ENCODE data around the gene TATDN2. TPM values are rescaled to one million over a fixed set of nuclear protein-coding genes. Genes with fewer than 3 reads are reported as not detected.

The TATDN2 gene
- total RNA-seq, 1 donor from 2014 or later, result 95.6 TPM

DNA sequence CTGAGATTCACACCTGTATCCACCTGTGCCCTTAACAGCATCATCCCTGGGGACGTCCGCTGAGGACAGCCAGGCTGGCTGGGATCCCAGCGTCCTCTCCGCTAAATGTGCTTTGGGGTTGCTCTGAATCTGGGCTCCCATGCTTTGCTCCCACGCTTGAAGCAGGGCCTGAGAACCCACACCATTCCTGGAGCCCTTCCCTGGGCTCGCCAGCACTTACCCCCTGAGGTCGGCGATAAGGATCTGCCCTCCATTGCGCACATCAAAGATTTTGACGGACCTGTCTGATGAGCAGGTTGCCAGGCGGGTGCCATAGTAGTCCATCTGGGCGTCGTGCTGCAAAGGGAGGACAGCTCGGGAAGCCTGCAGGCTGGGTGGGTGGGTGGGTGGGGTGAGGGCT lies 66.8 kb downstream of the TATDN2 start:
- intact Hi-C loops (cut with micrococcal nuclease), result no loop called here

DNA sequence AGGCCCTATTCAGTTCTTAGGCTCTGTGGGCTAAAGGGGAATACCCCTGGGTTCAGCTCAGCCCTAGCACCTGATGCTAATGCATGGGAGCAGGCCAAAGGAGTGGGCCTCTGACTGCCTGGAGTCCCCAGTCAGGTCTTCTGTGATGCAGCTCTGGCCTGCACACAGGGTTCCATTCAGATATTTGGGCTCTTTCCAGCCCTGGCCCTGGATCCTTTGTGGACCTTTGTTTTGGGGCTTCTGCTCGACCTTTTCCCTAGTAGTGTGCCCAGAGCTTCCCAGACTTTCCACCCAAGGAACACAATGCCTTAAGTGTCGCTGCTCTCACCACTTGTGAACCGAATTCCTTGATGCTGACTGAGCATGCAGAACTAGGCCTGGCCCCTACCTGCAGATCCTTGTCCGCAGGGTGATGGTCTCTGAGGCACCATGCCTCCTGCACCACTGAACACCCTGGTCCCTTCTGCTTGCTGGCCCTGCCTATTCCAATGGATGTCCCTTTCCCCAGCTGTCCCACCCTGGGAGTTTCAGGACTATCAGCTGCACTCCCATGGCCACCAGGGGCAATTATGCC lies 67.6 kb downstream of the TATDN2 start:
- intact Hi-C loops (cut with micrococcal nuclease), result no loop called here

DNA sequence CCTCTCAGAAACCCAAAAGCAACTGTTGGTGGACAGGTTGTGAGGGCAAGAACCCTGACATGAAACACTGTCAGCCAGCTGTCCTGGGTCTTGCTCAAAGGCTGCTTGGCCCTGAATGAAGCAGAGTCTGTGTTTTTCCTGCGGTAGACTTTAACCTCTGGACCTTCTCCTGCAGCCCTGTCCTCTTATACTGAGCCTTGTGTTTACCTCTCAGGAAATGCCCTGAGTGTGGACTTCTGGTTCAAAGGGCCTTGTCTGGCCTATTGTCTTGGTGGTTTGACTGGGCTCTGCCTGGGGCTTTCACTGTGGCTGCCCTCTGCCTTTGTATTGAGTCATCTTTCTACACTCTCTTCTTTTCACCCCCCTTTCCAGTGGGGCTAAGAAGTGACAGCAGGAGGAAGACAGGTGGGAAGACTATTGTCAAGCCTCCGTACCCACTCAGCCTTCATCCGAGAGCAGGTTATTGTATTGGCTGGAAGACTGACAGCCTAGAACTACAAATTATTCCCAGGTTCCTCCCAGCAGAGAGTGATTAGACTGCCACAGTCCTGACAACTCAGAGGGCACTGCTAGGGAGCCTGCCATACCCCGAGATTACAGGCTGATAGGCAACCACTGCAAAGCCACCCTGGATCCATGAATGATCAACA lies 69.2 kb downstream of the TATDN2 start:
- intact Hi-C loops (cut with micrococcal nuclease), result no loop called here

DNA sequence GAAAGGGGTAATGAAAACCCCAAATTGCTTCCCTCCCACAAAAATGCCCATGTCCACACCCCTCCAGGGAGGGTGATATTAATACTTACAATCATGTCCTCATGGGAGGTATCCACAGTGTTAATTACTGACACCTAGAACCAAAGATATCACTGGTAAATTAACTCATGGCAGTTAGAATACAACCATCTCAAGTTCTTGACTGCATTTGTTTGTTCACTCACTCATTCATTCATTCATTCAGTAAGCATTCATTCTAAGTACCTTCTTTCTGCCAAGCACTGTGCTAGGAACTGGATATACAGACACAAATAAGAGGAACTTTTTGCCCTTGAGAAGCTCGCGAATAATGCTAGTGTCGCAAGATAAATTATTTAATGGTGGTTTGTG lies 69.7 kb downstream of the TATDN2 start:
- intact Hi-C loops (cut with micrococcal nuclease), result no loop called here

DNA sequence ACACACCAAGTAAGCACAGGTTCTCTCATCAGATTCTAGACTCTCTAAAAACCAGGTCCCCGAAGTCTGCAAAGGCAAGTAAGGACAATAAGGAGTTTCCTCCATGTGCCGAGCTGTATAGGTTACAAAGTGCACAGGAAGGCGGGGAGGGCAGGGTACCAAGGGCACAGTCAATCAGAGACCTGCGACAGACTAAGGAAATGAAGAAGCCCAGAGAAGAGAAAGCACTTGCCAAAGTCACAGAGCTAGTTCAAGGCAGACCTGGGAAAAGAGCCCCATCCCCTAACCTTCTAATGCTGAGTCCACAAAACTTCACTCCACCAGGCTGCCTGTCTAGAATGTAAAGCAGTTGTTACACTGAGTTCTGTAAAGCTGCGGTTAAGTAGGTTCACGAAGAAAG lies 71.0 kb downstream of the TATDN2 start:
- intact Hi-C loops (cut with micrococcal nuclease), result no loop called here

DNA sequence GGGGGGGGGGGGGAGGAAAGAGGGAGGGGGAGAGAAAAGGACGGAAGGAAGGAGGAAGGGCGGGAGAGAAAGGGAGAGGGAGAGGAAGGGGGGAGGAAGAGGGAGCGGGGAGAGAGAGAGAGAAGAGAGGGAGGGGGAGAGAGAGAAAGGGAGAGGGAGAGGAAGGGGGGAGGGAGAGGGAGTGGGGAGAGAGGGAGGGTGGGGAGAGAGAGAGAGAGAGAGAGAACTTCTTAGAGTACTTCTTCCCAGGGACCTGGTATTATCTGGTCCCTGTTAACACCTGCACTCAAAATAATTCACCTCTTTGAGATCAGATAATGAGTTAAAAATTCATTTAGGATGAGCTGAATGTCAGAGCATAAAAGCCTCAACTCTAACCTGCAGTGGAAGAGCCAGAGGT lies 71.5 kb downstream of the TATDN2 start:
- intact Hi-C loops (cut with micrococcal nuclease), result loop anchor here (5.0 kb wide), 2 partner anchors 568 to 818 kb away; no protein-coding TSS in a partner anchor

DNA sequence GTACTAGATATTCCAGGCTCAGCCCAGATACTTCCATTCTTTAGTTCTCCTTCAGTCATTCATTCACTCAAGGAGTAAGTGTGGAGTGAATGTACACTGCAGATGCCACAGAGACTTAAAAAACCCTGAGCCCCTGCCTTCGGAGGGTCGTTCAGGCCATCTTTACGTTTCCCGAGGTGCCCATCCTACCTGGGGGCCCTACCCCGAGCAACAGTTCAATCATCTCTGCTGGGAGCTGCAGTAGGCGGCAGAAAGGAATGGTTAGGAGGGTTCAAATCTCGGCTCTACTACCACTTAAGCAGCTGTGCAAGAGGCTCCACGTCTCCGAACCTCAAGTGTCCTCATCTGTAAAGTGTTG lies 72.0 kb downstream of the TATDN2 start:
- intact Hi-C loops (cut with micrococcal nuclease), result loop anchor here (5.0 kb wide), 2 partner anchors 568 to 818 kb away; no protein-coding TSS in a partner anchor

DNA sequence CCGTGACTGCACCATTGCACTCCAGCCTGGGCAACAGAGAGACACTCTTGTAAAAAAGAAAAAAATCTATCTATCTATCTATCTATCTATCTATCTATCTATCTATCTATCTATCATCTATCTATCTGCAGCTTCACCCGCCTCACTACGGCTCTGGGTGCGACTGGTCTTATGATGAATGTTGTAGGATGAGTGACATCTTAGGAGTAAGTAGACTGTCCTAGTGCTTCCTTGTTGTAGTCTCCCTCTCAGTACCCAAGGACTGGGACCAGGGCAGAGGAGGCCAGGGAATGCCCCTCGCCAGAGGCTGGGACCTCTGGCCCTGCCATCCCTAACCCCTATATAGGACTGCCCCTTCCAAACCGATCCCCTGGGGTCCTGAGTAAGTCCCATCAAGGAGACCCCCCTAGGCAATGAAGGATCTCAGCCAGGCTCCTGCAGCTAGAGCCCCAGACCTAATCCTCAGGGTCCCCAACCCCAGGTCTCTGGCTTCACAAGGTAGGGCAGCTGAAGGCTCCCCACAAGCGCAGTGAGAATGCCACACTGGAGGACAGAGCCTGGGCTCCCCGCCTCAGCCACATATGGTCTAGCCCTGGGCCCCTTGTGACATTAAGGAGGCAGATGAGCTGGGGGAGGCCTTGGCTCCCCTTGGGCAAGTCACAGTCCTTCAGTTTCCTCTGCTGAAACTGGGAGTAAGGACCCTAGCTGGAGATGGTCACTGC lies 73.5 kb downstream of the TATDN2 start:
- intact Hi-C loops (cut with micrococcal nuclease), result loop anchor here (1.0 to 5.0 kb wide), 15 partner anchors 57 to 819 kb away; partner anchors contain the start of genes ARPC4, BRK1, BRPF1 and CRELD1

DNA sequence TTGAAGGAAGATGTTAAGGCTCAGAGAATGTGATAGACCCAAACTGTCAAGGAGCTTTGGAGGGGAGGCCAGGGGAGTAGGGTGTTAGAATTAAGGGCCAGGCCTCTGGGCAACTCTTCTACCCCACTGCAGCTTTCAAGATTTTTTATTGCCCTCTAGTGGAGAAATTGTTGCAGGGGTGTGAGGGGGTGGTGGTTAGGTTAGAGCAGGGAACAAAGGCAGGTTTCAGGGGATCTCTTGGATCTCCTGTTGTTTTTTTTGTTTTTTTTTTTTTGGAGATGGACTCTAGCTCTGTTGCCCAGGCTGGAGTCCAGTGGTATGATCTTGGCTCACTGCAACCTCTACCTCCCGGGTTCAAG lies 74.1 kb downstream of the TATDN2 start:
- intact Hi-C loops (cut with micrococcal nuclease), result loop anchor here (5.0 kb wide), 2 partner anchors 570 to 820 kb away; no protein-coding TSS in a partner anchor

DNA sequence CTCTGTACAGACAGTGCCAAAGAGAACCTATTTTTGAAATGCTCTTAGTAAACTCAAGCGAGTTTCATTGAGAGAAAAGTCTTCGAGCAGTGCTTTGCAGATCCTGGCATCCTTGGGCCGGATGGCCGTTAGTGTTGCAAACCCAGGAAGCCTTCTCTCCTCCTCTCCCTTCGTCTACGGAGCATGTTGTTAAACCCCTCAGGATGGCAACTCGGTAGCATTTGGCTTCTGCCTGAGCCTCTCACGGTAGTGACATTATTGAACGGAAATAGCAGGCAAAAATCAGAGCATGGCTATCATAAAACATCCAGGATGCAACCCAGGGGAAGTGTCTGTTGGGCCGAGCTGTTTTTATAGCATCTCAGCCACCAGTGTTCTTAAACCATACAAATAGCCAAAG lies 79.3 kb downstream of the TATDN2 start:
- intact Hi-C loops (cut with micrococcal nuclease), result no loop called here

DNA sequence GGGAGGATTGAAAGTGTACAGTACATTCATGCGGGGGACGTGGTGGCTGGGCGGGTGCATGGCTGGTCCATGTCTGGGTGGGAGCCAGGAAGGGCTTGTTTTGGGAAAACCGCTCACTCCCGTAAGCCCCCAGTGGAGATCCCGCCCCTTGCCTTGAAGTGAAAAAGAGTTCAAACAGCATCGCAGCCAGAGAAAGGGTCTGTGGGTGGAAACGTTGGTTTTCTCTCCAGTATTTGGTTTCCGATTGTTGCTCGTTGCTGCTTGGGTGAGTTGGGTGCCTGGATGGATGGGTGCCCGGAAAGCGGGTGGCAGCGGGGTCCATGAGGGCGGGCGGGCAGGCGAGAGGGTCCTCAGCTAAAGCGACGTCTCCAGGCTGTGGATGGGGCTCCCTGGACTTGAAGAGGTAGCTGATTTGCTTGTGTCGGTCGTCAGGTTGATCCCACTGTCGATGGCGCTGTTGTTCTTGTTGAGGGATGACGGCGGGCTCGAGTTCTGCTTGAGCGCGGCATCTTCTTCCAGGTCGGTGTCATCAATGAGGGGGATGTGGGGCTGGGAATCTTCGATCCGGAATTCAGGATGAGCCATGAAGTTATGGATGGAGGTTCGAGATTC lies 80.3 kb downstream of the TATDN2 start:
- intact Hi-C loops (cut with micrococcal nuclease), result no loop called here

DNA sequence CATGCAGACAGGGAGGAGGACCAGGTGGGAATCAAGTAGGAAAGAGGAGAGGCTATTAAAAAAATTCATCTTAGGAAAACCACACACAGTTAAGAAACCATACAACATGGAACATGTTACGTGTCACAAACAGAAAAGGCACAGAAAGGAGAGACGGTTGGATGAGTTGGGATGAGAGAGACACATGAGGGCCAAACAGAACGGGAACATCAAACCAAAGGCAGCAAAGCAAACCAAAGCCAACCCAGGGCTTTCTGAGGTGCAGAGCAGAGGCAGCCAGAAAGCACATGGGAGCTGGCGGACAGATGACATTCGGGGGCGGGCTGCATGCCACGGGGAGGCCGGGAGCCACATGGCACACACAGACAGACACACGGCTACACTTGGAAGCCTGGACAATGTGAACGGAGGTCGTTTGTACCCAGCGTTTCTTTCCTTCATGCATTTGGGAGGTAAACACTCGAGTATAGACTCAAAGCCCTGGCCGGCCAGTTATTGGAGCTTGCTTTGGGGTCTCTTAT lies 81.3 kb downstream of the TATDN2 start:
- intact Hi-C loops (cut with micrococcal nuclease), result no loop called here

DNA sequence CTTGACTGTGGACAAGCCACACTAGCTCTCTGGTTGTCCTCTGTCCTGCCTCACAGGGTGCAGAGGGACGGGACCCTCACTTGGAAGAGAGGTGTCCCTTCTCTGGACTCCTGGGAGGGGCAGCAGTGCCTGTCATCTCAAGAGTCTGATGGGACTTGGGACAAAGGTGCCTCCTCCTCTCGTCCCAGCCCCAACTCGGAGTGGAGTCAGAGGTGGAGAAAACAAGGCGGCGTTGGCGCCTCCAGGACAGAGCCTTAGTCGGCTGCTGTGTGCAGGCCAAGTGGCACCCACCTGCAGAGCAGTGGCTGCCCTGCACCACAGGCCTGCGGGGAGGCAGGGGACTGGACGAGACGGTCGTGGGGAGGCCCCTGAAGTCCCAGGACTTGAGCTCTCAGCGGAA lies 82.1 kb downstream of the TATDN2 start:
- intact Hi-C loops (cut with micrococcal nuclease), result no loop called here

Other genes starting within 250 kb of the TATDN2 start
- gene FANCD2, start 222.0 kb upstream of the TATDN2 start, total RNA-seq, result 40.7 and 54.1 TPM in 2 replicates
- not detected in 2 replicates for gene FANCD2OS, start 140.2 kb upstream of the TATDN2 start, total RNA-seq
- gene BRK1, start 132.8 kb upstream of the TATDN2 start, total RNA-seq, result 116 and 126 TPM in 2 replicates
- 93.4 and 94.3 TPM in 2 replicates for gene VHL, start 106.7 kb upstream of the TATDN2 start, total RNA-seq
- gene IRAK2, start 83.5 kb upstream of the TATDN2 start, total RNA-seq, result 12.2 and 13.1 TPM in 2 replicates
- gene GHRL, start 44.5 kb downstream of the TATDN2 start, total RNA-seq, result 3.2 and 6.9 TPM in 2 replicates
- 125 and 128 TPM in 2 replicates for gene SEC13, start 72.7 kb downstream of the TATDN2 start, total RNA-seq